ENCODE measurements around the gene OR2V2. TPM values are rescaled to one million over a fixed set of nuclear protein-coding genes. Genes with fewer than 3 reads are reported as not detected.

OR2V2 gene
- total and polyA plus RNA-seq, 10 of the 15 experiments (the other 5 are each of a cell fraction or from before 2014, with no cell fraction given): 0.26 TPM; not detected in 9

DNA sequence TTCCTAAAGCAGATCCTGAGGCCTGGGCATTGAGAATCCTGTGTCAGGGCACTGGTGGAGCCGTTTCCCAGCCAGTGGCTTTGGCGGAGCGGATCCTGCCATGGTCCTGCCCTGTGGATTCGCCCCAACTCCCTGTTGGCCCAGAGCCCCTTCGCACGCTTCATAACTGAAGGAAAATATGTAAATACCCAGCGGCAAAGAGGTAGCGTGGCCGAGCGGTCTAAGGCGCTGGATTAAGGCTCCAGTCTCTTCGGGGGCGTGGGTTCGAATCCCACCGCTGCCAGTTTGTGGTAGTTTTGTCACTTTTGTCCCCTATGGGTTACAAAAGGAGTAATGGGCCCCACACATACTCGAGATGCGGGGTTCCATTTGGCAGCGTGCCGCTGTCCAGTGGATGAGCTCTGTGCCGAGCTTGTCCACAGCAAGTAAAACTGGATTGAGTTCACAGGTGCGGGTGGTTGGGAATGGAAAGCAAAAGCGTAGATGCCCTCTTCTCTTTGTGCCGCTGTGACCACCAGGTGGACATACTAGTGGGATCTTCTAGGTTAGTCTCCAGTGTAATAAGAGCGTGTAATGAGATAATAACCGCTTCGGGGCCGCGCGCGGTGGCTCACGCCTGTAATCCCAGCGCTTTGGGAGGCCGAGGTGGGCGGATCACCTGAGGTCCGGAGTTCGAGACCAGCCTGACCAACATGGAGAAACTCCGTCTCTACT is 40.3 kb downstream of the OR2V2 start:
- H3K27ac ChIP-seq (ENCODE audit: control insufficient read depth, insufficient read depth): peak overlapping the region; percentile 84; the same call in 1 of the 2 replicates
- ChIA-PET POLR2A (interaction anchor here (0.7 to 4.4 kb wide), 8 partner anchors 11 to 60 kb away, joined by 3 to 20 read pairs (median 10); partner anchors contain the start of genes RACK1, TRIM41 and TRIM7), CTCF (interaction anchor here (0.7 to 7.6 kb wide), 10 partner anchors 15 to 380 kb away, joined by 3 to 96 read pairs (median 4); partner anchors contain the start of genes TRIM52 and TRIM7)
- TF ChIP-seq GABPA (IDR thresholded peaks at IDR 0.05; ENCODE audit: low read depth) (no peak), KDM1A (IDR thresholded peaks at IDR 0.05; ENCODE audit: borderline replicate concordance) (no peak; the same call in 1 of the 2 replicates), CBX3 (IDR thresholded peaks at IDR 0.05; ENCODE audit: borderline replicate concordance, low read depth) (no peak), ZNF274 (IDR thresholded peaks at IDR 0.05; ENCODE audit: insufficient read depth, insufficient read length) (no peak), RELA (IDR thresholded peaks at IDR 0.05; ENCODE audit: borderline replicate concordance, partially characterized antibody) (no peak), DPF2 (IDR thresholded peaks at IDR 0.05) (0 out of 2 replicates have a peak, but pooled peaks have one; percentile 23), RAD51 (IDR thresholded peaks at IDR 0.05) (no peak), PAX5 (IDR thresholded peaks at IDR 0.05; ENCODE audit: borderline replicate concordance, low read depth, low read length) (no peak), CREB1 (IDR thresholded peaks at IDR 0.05; ENCODE audit: low read depth) (no peak), SP1 (IDR thresholded peaks at IDR 0.05; ENCODE audit: low read depth, low read length) (no peak), SIX5 (IDR thresholded peaks at IDR 0.05; ENCODE audit: low read depth, low read length, severe bottlenecking) (no peak)
- TF ChIP-seq, protein P1, sequence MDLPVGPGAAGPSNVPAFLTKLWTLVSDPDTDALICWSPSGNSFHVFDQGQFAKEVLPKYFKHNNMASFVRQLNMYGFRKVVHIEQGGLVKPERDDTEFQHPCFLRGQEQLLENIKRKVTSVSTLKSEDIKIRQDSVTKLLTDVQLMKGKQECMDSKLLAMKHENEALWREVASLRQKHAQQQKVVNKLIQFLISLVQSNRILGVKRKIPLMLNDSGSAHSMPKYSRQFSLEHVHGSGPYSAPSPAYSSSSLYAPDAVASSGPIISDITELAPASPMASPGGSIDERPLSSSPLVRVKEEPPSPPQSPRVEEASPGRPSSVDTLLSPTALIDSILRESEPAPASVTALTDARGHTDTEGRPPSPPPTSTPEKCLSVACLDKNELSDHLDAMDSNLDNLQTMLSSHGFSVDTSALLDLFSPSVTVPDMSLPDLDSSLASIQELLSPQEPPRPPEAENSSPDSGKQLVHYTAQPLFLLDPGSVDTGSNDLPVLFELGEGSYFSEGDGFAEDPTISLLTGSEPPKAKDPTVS (IDR thresholded peaks at IDR 0.05; ENCODE audit: low read depth, low read length): no peak
- TF ChIP-seq, protein P2, sequence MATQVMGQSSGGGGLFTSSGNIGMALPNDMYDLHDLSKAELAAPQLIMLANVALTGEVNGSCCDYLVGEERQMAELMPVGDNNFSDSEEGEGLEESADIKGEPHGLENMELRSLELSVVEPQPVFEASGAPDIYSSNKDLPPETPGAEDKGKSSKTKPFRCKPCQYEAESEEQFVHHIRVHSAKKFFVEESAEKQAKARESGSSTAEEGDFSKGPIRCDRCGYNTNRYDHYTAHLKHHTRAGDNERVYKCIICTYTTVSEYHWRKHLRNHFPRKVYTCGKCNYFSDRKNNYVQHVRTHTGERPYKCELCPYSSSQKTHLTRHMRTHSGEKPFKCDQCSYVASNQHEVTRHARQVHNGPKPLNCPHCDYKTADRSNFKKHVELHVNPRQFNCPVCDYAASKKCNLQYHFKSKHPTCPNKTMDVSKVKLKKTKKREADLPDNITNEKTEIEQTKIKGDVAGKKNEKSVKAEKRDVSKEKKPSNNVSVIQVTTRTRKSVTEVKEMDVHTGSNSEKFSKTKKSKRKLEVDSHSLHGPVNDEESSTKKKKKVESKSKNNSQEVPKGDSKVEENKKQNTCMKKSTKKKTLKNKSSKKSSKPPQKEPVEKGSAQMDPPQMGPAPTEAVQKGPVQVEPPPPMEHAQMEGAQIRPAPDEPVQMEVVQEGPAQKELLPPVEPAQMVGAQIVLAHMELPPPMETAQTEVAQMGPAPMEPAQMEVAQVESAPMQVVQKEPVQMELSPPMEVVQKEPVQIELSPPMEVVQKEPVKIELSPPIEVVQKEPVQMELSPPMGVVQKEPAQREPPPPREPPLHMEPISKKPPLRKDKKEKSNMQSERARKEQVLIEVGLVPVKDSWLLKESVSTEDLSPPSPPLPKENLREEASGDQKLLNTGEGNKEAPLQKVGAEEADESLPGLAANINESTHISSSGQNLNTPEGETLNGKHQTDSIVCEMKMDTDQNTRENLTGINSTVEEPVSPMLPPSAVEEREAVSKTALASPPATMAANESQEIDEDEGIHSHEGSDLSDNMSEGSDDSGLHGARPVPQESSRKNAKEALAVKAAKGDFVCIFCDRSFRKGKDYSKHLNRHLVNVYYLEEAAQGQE (IDR thresholded peaks at IDR 0.05; ENCODE audit: low read depth, low read length): no peak
- TF ChIP-seq, protein P3, sequence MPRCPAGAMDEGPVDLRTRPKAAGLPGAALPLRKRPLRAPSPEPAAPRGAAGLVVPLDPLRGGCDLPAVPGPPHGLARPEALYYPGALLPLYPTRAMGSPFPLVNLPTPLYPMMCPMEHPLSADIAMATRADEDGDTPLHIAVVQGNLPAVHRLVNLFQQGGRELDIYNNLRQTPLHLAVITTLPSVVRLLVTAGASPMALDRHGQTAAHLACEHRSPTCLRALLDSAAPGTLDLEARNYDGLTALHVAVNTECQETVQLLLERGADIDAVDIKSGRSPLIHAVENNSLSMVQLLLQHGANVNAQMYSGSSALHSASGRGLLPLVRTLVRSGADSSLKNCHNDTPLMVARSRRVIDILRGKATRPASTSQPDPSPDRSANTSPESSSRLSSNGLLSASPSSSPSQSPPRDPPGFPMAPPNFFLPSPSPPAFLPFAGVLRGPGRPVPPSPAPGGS (IDR thresholded peaks at IDR 0.05; ENCODE audit: borderline replicate concordance, insufficient read depth, low read depth, low read length, poor library complexity, severe bottlenecking): no peak
- TF ChIP-seq, protein P4, sequence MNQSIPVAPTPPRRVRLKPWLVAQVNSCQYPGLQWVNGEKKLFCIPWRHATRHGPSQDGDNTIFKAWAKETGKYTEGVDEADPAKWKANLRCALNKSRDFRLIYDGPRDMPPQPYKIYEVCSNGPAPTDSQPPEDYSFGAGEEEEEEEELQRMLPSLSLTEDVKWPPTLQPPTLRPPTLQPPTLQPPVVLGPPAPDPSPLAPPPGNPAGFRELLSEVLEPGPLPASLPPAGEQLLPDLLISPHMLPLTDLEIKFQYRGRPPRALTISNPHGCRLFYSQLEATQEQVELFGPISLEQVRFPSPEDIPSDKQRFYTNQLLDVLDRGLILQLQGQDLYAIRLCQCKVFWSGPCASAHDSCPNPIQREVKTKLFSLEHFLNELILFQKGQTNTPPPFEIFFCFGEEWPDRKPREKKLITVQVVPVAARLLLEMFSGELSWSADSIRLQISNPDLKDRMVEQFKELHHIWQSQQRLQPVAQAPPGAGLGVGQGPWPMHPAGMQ (IDR thresholded peaks at IDR 0.05; ENCODE audit: borderline replicate concordance): no peak

More for the DNA sequence above, 40.3 kb downstream of the OR2V2 start:
- Histone ChIP-seq H2AFZ (ENCODE audit: control insufficient read depth, low read depth, low read length) (peak overlapping the region; percentile 73), H3K36me3 (ENCODE audit: control insufficient read depth in 2 of 2, insufficient read depth in 2 of 2, low read length in 1 of 2) (no peaks in the 10 kb centered on the region), H3K27me3 (replicated peaks in 1 of 2; ENCODE audit: control insufficient read depth in 2 of 2, insufficient read depth in 2 of 2, low read length in 1 of 2) (no peaks in the 10 kb centered on the region), H4K20me1 (ENCODE audit: control insufficient read depth, insufficient read depth) (no peaks in the 10 kb centered on the region), H3K4me1 (ENCODE audit: control insufficient read depth, insufficient read depth, low read length) (peaks cover 8% of the 10 kb centered on the region), H3K9ac (ENCODE audit: control insufficient read depth, insufficient read depth, low read length) (peak overlapping the region; percentile 86), H3K4me2 (ENCODE audit: control insufficient read depth, insufficient read depth) (peak overlapping the region; percentile 94), H3K9me3 (replicated peaks; ENCODE audit: control insufficient read depth, insufficient read depth, low read length) (no peaks in the 10 kb centered on the region), H3K4me3 (peak overlapping the region; percentile 95; the same call in 1 of the 2 replicates), H3K79me2 (ENCODE audit: control insufficient read depth, insufficient read depth, low read length) (no peaks in the 10 kb centered on the region; the same call in 1 of the 2 replicates)
- no peak for FAIRE-seq
- DNase-seq (ENCODE audit: low read depth, low spot score): no peak
- ChIA-PET SMC1A (ENCODE audit: uncharacterized antibody, unreplicated experiment) (interaction anchor here (1.0 to 4.5 kb wide), 4 partner anchors 19 to 37 kb away, joined by 3 to 40 read pairs (median 7); partner anchors contain the start of gene TRIM7), RAD21 (ENCODE audit: unreplicated experiment) (interaction anchor here (1.0 to 6.9 kb wide), 6 partner anchors 10 to 74 kb away, joined by 5 to 72 read pairs (median 8); partner anchors contain the start of genes RACK1, TRIM41, TRIM52 and TRIM7)
- WGBS (ENCODE audit: insufficient coverage, insufficient replicate concordance, low lambda C conversion rate, missing lambda C conversion rate): under 1% methylated on average over 37 of the region's 37 CpGs
- ATAC-seq: peak; percentile 4
- no TSS peak for BruUV-seq (replicated peaks)
- in situ Hi-C loops (cut with MboI) (loop anchor here (10.0 kb wide), 1 partner anchor 67 kb away; no protein-coding TSS in a partner anchor), intact Hi-C loops (cut with micrococcal nuclease; ENCODE audit: unreplicated experiment) (loop anchor here (1.0 to 2.0 kb wide), 2 partner anchors 14 to 73 kb away; partner anchors contain the start of gene TRIM52)
